ENCODE data around the gene URAD. TPM values are rescaled to one million over a fixed set of nuclear protein-coding genes. Genes with fewer than 3 reads are reported as not detected.
"Not testable (repeated sequence)": the region's sequence is repeated elsewhere in the genome, so short reads cannot be mapped to it uniquely, and the experiment has no call there.

The URAD gene
- polyA plus RNA-seq: under 1 TPM in 1 of 3 donors, not detected in 2; 0.30 TPM

- WGBS, 3 donors: 62 to 80% (median 78%) methylated on average over 11 of the region's 11 CpGs
- H3K27ac ChIP-seq (ENCODE audit: low read depth, low read length): no peak within 1 kb of the TSS
These were observed at the start of gene URAD for GRCh38 chr13:27988520-27988919. URAD (minus strand) TSS chr13:27988693; CDS start chr13:27988637, 56 bp downstream.

- WGBS, 3 donors: 51 to 83% (median 67%) methylated on average over 2 of the region's 2 CpGs
- H3K27ac ChIP-seq (ENCODE audit: low read depth, low read length): no peak overlapping the region
These were observed 48.9 kb upstream of the URAD start for GRCh38 chr13:28037399-28037798.

GRCh38 chr13:28035146-28035782, 46.8 kb upstream of the URAD start:
- 56 to 71% (median 68%) methylated on average over 6 of the region's 6 CpGs for WGBS, 3 donors
- no peak overlapping the region for H3K27ac ChIP-seq (ENCODE audit: low read depth, low read length)

GRCh38 chr13:28033894-28034655, 45.6 kb upstream of the URAD start:
- no peak overlapping the region for H3K27ac ChIP-seq (ENCODE audit: low read depth, low read length)
- WGBS, 3 donors: 82 to 90% (median 88%) methylated on average over 8 of the region's 8 CpGs

- WGBS, 3 donors: 82 to 100% (median 90%) methylated on average over 1 of the region's 1 CpG
- not testable (repeated sequence) for H3K27ac ChIP-seq (ENCODE audit: low read depth, low read length)
These were observed 43.9 kb upstream of the URAD start for GRCh38 chr13:28032438-28032837.

GRCh38 chr13:28031896-28032288, 43.4 kb upstream of the URAD start:
- H3K27ac ChIP-seq (ENCODE audit: low read depth, low read length): no peak overlapping the region
- 65 to 85% (median 68%) methylated on average over 5 of the region's 5 CpGs for WGBS, 3 donors

- no peak overlapping the region for H3K27ac ChIP-seq (ENCODE audit: low read depth, low read length)
- 61 to 86% (median 65%) methylated on average over 10 of the region's 10 CpGs for WGBS, 3 donors
These were observed 42.9 kb upstream of the URAD start for GRCh38 chr13:28031220-28031895.

- H3K27ac ChIP-seq (ENCODE audit: low read depth, low read length): no peak overlapping the region
- 71 to 86% (median 79%) methylated on average over 8 of the region's 8 CpGs for WGBS, 3 donors
These were observed 39.3 kb upstream of the URAD start for GRCh38 chr13:28027607-28028364.

- no peak overlapping the region for H3K27ac ChIP-seq (ENCODE audit: low read depth, low read length)
These were observed 38.6 kb upstream of the URAD start for GRCh38 chr13:28027071-28027470.

GRCh38 chr13:28026508-28026907, 38.0 kb upstream of the URAD start:
- no peak overlapping the region for H3K27ac ChIP-seq (ENCODE audit: low read depth, low read length)
- WGBS, 3 donors: 88 to 91% (median 91%) methylated on average over 9 of the region's 9 CpGs

GRCh38 chr13:28022848-28023518, 34.5 kb upstream of the URAD start:
- no peak overlapping the region for H3K27ac ChIP-seq (ENCODE audit: low read depth, low read length)
- WGBS, 3 donors: 51 to 64% (median 62%) methylated on average over 9 of the region's 9 CpGs

GRCh38 chr13:28014301-28014700, 25.8 kb upstream of the URAD start:
- no peak overlapping the region for H3K27ac ChIP-seq (ENCODE audit: low read depth, low read length)
- 31 to 59% (median 38%) methylated on average over 3 of the region's 3 CpGs for WGBS, 3 donors

- 79 to 85% (median 79%) methylated on average over 1 of the region's 1 CpG for WGBS, 3 donors
- H3K27ac ChIP-seq (ENCODE audit: low read depth, low read length): no peak overlapping the region
These were observed 25.0 kb upstream of the URAD start for GRCh38 chr13:28013482-28013881.

- no peak overlapping the region for H3K27ac ChIP-seq (ENCODE audit: low read depth, low read length)
These were observed 24.4 kb upstream of the URAD start for GRCh38 chr13:28012896-28013295.

- WGBS, 3 donors: 78 to 88% (median 85%) methylated on average over 4 of the region's 4 CpGs
- H3K27ac ChIP-seq (ENCODE audit: low read depth, low read length): no peak overlapping the region
These were observed 23.9 kb upstream of the URAD start for GRCh38 chr13:28012383-28012782.

- 65 to 85% (median 83%) methylated on average over 5 of the region's 5 CpGs for WGBS, 3 donors
- H3K27ac ChIP-seq (ENCODE audit: low read depth, low read length): no peak overlapping the region
These were observed 21.6 kb upstream of the URAD start for GRCh38 chr13:28010046-28010445.

GRCh38 chr13:28005016-28005415, 16.5 kb upstream of the URAD start:
- H3K27ac ChIP-seq (ENCODE audit: low read depth, low read length): not testable (repeated sequence)
- 94 to 95% (median 95%) methylated on average over 13 of the region's 13 CpGs for WGBS, 3 donors

Data from adipose tissue (tissue), 3 donors.